KG1 (cell line): ENCODE measurements around the gene RFX5.
"Not testable (repeated sequence)": the region's sequence is repeated elsewhere in the genome, so short reads cannot be mapped to it uniquely, and the experiment has no call there.

Source experiments
- DNase-seq: peaks from one replicate; lab custom pipeline; 2025; lab: John Stamatoyannopoulos, UW

The RFX5 gene

GRCh38 chr1:151346769-151347522, at the start of gene RFX5:
Gene RFX5 (minus strand): TSS chr1:151347252. CDS start chr1:151346320, 932 bp downstream.
- peak; percentile 99 for DNase-seq

- not testable (repeated sequence) for DNase-seq
These were observed 49.2 kb upstream of the RFX5 start for GRCh38 chr1:151396265-151396664.

DNA sequence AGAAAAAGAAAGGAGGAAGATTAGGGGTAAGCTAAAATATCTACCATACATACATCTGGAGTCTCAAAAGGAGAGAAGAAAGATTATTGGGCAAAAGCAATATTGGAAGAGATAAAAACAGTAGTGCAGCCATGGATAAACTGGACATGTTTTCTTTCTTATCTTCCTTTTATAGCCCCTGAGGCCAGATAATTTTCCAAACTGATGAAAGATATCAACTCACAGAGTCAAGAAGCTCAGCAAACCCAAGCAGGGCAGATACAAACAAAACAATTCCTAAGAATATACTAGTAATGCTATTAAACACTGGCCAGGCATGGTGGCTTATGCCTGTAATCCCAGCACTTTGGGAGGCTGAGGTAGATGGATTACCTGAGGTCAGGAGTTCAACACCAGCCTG, 46.5 kb upstream of the RFX5 start:
- DNase-seq, result no peak

DNA sequence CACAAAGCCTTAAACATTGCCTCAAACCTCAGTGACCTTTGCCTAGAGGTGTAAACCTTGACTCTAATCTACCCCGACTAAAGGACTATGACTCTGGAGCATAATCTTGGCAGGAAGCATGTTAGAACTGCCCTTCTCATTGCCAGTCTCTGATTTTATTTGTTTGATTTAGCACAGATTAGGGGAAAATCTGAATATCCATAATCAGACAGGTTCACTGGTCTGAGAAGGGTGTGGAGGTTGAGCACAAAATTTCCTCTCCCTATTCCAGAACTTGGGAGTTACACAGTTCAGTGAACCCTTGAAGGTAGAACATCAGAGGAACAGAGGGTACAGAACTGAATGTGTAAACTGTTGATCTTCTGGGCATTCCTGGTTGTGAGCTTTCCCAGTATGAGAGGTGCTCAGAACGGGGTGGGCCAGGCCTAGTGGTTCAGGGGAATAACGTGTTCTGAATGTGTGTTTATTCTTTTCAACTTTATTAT, 44.1 kb upstream of the RFX5 start:
- DNase-seq, result no peak

- DNase-seq, result not testable (repeated sequence)
These were observed 43.4 kb upstream of the RFX5 start for GRCh38 chr1:151390221-151391078.

DNA sequence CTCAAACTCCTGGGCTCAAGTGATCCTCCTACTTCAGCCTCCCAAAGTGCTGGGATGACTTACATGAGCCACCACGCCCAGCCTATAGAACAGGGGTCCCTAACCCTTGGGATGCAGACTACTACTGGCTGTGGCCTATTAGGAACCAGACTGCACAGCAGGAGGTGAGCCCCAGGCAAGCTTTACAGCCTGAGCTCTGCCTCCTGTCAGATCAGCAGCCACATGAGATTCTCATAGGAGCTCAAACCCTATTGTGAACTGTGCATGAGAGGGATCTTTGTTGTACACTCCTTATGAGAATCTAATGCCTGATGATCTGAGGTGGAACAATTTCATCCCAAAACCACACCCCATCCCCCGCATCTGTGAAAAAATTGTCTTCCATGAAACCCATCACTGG, 39.0 kb upstream of the RFX5 start:
- DNase-seq, result no peak

DNA sequence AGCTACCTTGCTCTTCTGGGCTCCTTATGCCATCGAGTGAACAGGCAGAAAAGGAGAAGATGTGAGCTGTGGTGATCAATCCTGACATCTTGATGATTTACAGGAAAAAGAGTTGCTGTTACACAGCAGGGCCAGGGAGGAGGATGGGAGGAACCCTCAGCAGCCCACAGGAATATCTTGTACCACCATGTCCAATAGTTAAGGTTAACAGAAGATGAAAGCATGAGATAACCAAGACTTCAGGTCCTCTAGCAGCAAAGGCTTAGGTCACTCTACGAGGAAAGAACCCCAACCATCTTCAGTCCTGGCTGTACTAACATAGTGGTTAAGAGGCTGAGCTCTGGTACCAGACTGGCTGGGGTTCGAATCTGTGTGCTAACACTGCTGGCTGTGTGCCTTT, 37.5 kb upstream of the RFX5 start:
- DNase-seq, result no peak

DNA sequence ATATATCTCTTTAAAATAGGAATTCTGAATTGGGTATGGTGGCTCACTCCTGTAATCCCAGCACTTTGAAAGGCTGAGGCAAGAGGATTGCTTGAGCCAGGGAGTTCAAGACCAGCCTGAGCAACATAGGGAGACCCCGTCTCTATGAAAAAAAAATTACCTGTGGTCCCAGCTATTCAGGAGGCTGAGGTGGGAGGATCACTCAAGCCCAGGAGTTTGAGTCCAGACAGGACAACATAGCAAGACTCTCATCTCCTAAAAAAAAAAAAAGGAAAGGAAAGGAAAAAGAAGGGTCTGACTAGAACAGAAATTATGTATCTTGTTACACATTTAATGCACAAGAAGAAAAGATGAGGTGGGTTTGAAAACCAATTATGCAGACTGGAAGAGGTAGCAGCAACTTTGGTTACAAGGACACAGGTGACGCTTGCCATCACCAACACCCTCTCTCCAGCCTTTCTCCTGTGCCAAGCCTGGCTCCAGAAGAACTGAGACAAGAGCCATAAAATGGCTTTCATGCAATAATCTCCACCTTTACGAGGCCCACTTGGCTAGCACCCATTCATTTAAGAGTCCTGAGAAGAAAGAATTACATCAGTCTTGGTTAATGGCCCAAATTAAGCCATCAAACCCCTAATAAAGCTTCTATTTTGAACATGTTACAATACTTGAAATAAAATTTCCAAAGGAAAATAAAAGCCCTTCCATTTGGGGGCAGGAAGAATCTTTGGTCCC, 30.3 kb upstream of the RFX5 start:
- DNase-seq, result no peak

DNA sequence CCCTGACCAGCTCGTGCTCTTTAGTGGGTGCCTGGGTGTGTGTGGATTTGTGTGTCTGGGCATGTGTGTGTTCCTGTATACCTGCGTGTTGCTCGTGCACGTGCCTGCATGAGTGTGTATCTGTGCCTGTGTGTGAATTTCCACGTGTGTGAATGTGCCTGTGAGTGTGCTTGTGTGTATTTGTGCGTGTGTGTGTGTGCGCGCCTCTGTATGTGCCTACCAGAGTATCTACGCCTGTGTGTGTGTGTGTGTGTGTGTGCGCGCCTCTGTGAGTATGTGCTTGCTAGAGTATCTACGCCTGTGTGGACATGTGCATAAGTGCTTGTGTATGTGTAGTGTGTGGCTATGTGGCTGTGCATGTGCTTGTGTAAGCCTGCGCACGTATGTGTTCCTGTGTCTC, 26.1 kb upstream of the RFX5 start:
- DNase-seq, result no peak

DNA sequence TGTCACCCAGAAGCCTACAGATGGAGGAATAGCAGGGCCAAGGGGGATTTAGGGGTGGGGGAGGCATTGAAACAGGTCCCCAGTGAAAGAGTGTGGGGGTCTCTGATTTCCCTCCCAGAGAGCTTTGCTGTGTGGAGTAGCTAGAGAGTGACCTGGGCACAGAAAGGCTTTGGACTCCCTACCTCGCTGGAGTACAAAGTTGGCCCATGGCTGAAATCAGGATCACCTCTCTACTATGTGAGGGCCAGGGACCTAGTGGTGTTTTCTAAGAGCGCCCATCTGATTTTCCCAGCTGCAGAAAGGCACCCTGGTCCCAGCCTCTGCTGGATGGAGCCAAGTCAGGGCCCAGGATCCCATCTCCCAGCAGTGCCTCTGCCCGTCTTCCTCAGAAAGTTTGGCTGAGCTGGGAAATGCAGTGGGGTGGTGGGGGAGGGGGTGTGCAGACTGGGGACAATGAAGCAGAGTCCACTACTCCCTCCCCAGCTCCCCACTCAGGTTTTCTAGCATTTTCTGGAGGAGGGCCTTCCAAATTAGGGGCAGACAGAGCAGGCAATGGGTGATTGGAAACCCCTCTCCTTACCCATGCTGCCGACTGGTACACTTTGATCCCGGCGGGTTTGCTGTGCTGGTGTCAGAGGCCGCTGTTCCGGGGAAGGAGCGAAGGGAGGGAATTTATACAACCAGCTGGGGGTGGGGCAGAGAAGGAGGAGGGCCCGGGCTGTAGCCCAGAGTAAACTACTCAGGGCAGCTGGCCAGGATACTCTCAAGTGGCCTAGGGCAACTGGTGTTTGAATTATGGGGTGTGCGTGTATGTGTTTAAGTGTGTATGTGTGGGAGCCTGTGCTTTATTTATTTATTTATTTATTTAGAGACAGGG, 25.2 kb upstream of the RFX5 start, which contains the start of gene SELENBP1:
Gene SELENBP1 (minus strand): TSS at position 648 of the 877 bp plus-strand sequence. CDS start 64 bp downstream, at position 584.
- no peak for DNase-seq

- no peak for DNase-seq
These were observed 24.5 kb upstream of the RFX5 start for GRCh38 chr1:151371370-151372057.

- no peak for DNase-seq
These were observed 23.3 kb upstream of the RFX5 start for GRCh38 chr1:151370211-151370911.

- DNase-seq, result no peak
These were observed 22.6 kb upstream of the RFX5 start for GRCh38 chr1:151369621-151370048.

GRCh38 chr1:151369302-151369610, 22.2 kb upstream of the RFX5 start:
- DNase-seq, result no peak

DNA sequence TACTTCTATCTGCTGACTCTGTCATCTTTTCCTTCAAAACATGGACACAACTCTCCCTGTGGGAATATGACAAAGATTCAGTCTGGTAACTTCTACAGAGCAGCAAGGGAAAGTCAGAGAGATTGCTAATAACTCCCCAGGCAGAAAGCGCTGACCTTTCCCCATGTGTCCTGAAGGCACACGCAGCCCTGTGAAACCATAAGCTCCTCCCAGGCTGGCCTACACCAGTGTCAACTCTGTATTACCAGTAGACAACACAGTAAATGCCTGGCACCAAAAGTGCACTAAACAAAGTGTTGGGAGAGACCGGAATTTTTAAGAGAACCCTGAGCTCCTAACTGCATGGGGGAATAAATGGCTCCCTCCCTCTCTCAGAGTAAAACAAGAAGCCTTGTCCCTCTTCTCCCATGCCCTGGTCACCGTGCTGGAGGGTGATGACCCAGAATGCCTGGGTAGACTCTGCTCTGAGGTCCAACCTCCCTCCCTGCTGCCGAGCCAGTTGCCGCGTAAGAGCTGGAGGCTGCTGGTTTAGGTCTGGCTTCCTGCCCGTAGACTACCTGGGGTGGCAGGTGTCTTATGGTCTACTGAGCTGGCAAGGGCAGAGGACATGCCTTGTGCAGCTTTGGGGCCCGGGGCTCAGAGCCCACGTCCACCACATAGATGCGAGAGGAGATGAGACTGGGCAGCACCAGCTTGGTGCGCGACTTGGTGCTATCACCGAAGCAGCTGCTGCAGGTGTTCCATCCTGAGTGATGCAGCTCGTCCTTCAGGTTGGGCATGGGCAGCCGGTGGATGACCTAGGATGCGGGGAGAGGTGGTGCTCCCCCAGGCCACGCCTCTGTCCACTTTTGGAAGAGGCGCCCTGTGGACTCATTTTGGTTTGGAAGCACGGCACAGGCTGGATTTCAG, 21.6 kb upstream of the RFX5 start:
- DNase-seq, result no peak

- no peak for DNase-seq
These were observed 20.8 kb upstream of the RFX5 start for GRCh38 chr1:151367658-151368392.

DNA sequence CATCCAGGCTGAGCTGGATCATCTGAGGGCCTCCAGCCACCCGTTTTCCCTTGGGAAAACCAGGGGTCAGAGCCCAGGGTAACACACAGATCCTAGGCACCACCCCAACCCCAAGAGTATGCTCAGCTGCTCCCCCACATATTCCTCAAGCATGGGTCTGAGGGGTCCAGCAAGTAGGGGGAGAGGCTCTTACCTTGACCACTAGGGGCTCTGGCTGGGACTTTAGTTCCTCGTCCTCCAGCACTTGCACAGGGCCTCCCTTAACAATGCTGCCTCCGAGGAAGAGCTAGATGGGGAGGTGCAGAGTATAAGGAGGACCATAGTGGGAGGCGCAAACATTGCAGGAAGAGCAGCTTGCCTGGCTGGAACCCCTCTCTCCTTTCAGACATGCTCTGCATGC, 17.9 kb upstream of the RFX5 start:
- no peak for DNase-seq
